WTC11 (cell line): Measurements from ENCODE around the gene HLA-DMA. TPM values are rescaled to one million over a fixed set of nuclear protein-coding genes. Genes with fewer than 3 reads are reported as not detected.

Experiments used
- AFF4 ChIP-seq: sonication (generic); formaldehyde crosslinking; IDR thresholded peaks from 2 replicates; pipeline ENCODE4 v1.8.1; 2023; ENCODE audit warnings: mild to moderate bottlenecking, missing genetic modification reagents, borderline replicate concordance
- AR ChIP-seq: fragments of 250-450 bp; sonication (Bioruptor Pico); IDR thresholded peaks from 2 replicates; pipeline ENCODE4 v1.9.0; 2021; ENCODE audit warnings: mild to moderate bottlenecking
- ARID4B ChIP-seq: sonication (generic); formaldehyde crosslinking; IDR thresholded peaks from 2 replicates; pipeline ENCODE4 v1.8.0; 2023; ENCODE audit warnings: missing genetic modification reagents, mild to moderate bottlenecking, borderline replicate concordance
- ATF6 ChIP-seq: sonication (generic); formaldehyde crosslinking; IDR thresholded peaks from 2 replicates; pipeline ENCODE4 v1.8.1; 2023; ENCODE audit warnings: mild to moderate bottlenecking, missing genetic modification reagents
- CBFB ChIP-seq: sonication (generic); formaldehyde crosslinking; IDR thresholded peaks from 2 replicates; pipeline ENCODE4 v1.8.1; 2022; ENCODE audit warnings: mild to moderate bottlenecking, low read depth, missing genetic modification reagents
- CREM ChIP-seq: sonication (generic); formaldehyde crosslinking; IDR thresholded peaks from 2 replicates; pipeline ENCODE4 v1.8.1; 2022; ENCODE audit warnings: mild to moderate bottlenecking, missing genetic modification reagents, moderate library complexity
- FOXJ3 ChIP-seq: sonication (generic); formaldehyde crosslinking; IDR thresholded peaks from 2 replicates; pipeline ENCODE4 v1.9.0; 2021; ENCODE audit warnings: missing genetic modification reagents, mild to moderate bottlenecking, borderline replicate concordance
- GABPB1 ChIP-seq: sonication (generic); formaldehyde crosslinking; IDR thresholded peaks from 2 replicates; pipeline ENCODE4 v1.8.1; 2023; ENCODE audit warnings: mild to moderate bottlenecking, missing genetic modification reagents
- HMGXB4 ChIP-seq: sonication (generic); formaldehyde crosslinking; IDR thresholded peaks from 2 replicates; pipeline ENCODE4 v1.8.1; 2023; ENCODE audit warnings: mild to moderate bottlenecking, moderate library complexity, missing genetic modification reagents
- NFE2L1 ChIP-seq: sonication (generic); formaldehyde crosslinking; IDR thresholded peaks from 2 replicates; pipeline ENCODE4 v1.8.1; 2023; ENCODE audit warnings: missing genetic modification reagents
- OVOL2 ChIP-seq: fragments of 250-450 bp; sonication (Bioruptor Pico); IDR thresholded peaks from 2 replicates; pipeline ENCODE4 v1.9.0; 2021; ENCODE audit warnings: mild to moderate bottlenecking, borderline replicate concordance
- PRRX2 ChIP-seq: fragments of 250-450 bp; sonication (Bioruptor Pico); IDR thresholded peaks from 2 replicates; pipeline ENCODE4 v1.8.0; 2021; ENCODE audit warnings: mild to moderate bottlenecking
- RELA ChIP-seq: sonication (generic); formaldehyde crosslinking; IDR thresholded peaks from 2 replicates; pipeline ENCODE4 v1.8.1; 2022; ENCODE audit warnings: missing genetic modification reagents, mild to moderate bottlenecking, borderline replicate concordance
- SMAD3 ChIP-seq: sonication (generic); formaldehyde crosslinking; IDR thresholded peaks from 2 replicates; pipeline ENCODE4 v1.8.0; 2022; ENCODE audit warnings: missing genetic modification reagents, mild to moderate bottlenecking, borderline replicate concordance
- USF1 ChIP-seq: sonication (generic); formaldehyde crosslinking; IDR thresholded peaks from 2 replicates; pipeline ENCODE4 v1.8.0; 2022; ENCODE audit warnings: mild to moderate bottlenecking, missing genetic modification reagents
- USF2 ChIP-seq: sonication (generic); formaldehyde crosslinking; IDR thresholded peaks from 2 replicates; pipeline ENCODE4 v1.8.1; 2023; ENCODE audit warnings: mild to moderate bottlenecking, missing genetic modification reagents, moderate library complexity
- ZMAT4 ChIP-seq: fragments of 250-450 bp; sonication (Bioruptor Pico); IDR thresholded peaks from 2 replicates; pipeline ENCODE4 v1.9.0; 2021; ENCODE audit warnings: mild to moderate bottlenecking
- ZNF219 ChIP-seq: sonication (generic); formaldehyde crosslinking; IDR thresholded peaks from 2 replicates; pipeline ENCODE4 v1.8.0; 2023; ENCODE audit warnings: missing genetic modification reagents, mild to moderate bottlenecking, borderline replicate concordance
- ZNF232 ChIP-seq: sonication (generic); formaldehyde crosslinking; IDR thresholded peaks from 2 replicates; pipeline ENCODE4 v1.8.0; 2022; ENCODE audit warnings: mild to moderate bottlenecking, missing genetic modification reagents
- ZNF317 ChIP-seq: sonication (generic); formaldehyde crosslinking; IDR thresholded peaks from 2 replicates; pipeline ENCODE4 v1.8.1; 2023; ENCODE audit warnings: low read depth, mild to moderate bottlenecking, moderate library complexity, missing genetic modification reagents, borderline replicate concordance
- total RNA-seq: library from RNA; stranded (reverse); gene quantifications from 3 replicates; pipeline ENCODE4 v1.2.3, GENCODE V29; 2021

HLA-DMA gene
- total RNA-seq, 1 experiment from 2014 or later: 6.6 TPM

- TF ChIP-seq CREM (CRISPR knock-in tag) (no peak), GABPB1 (no peak), OVOL2 (CRISPR knock-in tag) (no peak), ZNF219 (no peak), ZMAT4 (CRISPR knock-in tag) (0 out of 2 replicates have a peak, but pooled peaks have one; percentile 17), SMAD3 (no peak), USF1 (CRISPR knock-in tag) (no peak), AFF4 (no peak), ZNF232 (no peak), USF2 (CRISPR knock-in tag) (no peak), AR (peak; percentile 69; the same call in 1 of the 2 replicates), RELA (CRISPR knock-in tag) (no peak), HMGXB4 (CRISPR knock-in tag) (peak; percentile 15; the same call in 1 of the 2 replicates), ATF6 (CRISPR knock-in tag) (no peak), CBFB (CRISPR knock-in tag) (no peak), ZNF317 (CRISPR knock-in tag) (no peak), ARID4B (no peak), FOXJ3 (CRISPR knock-in tag) (no peak), NFE2L1 (CRISPR knock-in tag) (peak; percentile 75), PRRX2 (0 out of 2 replicates have a peak, but pooled peaks have one; percentile 71)
Measured at GRCh38 chr6:32970413-32971241, 17.7 kb upstream of the HLA-DMA start (continued).
